Stimulated activated CD8-positive, alpha-beta memory T cell treated with anti-CD3 and anti-CD28 coated beads, Interleukin-7, amount 100 ng/mL, for 24 hours (primary cell): ENCODE results near the gene CCDC91.
"Not testable (repeated sequence)": the region's sequence is repeated elsewhere in the genome, so short reads cannot be mapped to it uniquely, and the experiment has no call there.

Experiments
- DNase-seq: peaks from one replicate; pipeline ENCODE4 v3.0.0-alpha.2; 2020; ENCODE audit warnings: low read depth

The CCDC91 gene

DNA sequence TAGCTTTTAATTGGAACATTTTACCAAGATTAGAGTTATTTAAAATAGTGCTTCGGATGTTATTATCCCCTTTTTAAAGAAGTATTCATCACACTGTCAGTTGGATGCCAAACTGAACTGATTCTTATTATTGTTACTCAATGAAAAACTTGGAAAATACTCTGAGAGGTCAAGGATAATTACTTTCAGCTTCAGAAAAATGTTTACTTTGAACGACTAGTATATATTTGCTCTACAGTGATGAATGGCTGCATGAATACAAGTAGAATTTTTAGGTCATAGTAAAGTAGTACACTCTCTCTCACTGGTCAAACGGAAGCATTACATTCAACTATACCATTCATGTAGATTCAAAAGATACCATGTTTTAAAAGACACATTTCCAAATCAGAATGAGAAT is 269.2 kb downstream of the CCDC91 start:
- no peak for DNase-seq

GRCh38 chr12:28460420-28461130 is 270.3 kb downstream of the CCDC91 start:
- DNase-seq = no peak

GRCh38 chr12:28463396-28463795 is 273.1 kb downstream of the CCDC91 start:
- DNase-seq = no peak

DNA sequence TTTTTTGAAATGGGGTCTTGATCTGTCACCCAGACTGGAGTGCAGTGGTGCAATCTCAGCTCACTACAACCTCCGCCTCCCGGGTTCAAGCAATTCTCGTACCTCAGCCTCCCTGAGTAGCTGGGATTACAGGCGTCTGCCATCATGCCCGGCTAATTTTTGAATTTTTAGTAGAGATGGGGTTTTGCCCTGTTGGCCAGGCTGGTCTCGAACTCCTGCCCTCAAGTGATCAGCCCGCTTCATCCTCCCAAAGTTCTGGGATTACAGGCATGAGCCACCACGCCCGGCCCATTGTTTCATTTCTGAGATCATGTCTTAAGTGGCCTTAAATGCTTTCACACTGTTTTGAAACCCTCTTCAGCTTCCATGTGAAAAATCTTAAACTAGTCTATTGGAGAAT is 281.5 kb downstream of the CCDC91 start:
- not testable (repeated sequence) for DNase-seq

GRCh38 chr12:28476206-28476605 is 285.9 kb downstream of the CCDC91 start:
- DNase-seq = not testable (repeated sequence)

- DNase-seq = not testable (repeated sequence)
These were observed 288.8 kb downstream of the CCDC91 start for GRCh38 chr12:28479097-28479496.

GRCh38 chr12:28479683-28480082 is 289.4 kb downstream of the CCDC91 start:
- DNase-seq = no peak

- DNase-seq = no peak
These were observed 293.9 kb downstream of the CCDC91 start for GRCh38 chr12:28484156-28484555.

DNA sequence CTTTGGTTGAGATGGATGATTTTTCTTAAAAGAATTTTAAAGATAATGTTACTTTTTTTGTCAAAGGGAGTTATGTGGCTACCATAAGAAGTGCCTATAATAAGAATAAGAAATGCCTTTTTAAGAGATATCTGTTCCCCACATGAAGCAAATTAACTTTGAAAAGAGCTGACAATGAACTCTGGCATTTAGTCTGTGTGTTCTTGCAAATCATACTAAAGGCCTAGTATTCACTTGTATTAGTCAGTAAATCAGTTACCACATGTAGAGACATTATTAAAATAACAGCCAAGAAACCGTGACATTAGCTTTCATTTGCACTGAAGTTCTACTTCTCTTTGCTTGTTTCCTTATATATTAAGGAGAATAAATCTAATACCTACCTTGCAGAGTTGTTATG is 296.3 kb downstream of the CCDC91 start:
- DNase-seq = no peak

GRCh38 chr12:28489246-28489645 is 299.0 kb downstream of the CCDC91 start:
- no peak for DNase-seq

DNA sequence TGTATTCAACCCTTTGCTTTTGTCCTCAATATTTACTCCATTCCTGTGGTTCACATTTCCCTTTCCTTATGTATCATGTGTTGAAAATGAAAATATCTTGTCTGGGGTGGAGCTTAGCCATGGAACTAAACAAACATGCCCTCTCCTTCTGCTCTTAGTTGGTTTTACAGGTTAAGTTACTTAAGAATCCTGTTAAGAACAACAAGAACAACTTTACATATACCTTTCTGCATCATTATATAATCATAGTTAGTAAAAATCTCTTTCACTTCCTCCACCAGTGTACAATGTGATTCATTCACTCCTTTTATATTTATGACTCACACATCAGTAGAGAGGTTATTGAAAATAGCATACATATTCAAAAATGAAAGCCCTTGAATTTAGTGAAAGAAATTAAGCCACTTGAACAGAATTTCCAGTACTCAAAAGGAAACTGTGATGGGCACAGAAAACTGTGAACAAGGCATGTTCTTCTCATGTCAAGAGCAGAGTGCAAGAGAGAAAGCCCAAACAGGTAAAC is 307.7 kb downstream of the CCDC91 start:
- no peak for DNase-seq

- DNase-seq = no peak
These were observed 308.6 kb downstream of the CCDC91 start for GRCh38 chr12:28498850-28499249.

- no peak for DNase-seq
These were observed 310.2 kb downstream of the CCDC91 start for GRCh38 chr12:28500373-28501024.

GRCh38 chr12:28506271-28506670 is 316.0 kb downstream of the CCDC91 start:
- DNase-seq = no peak

GRCh38 chr12:28507033-28507432 is 316.8 kb downstream of the CCDC91 start:
- DNase-seq = no peak

- DNase-seq = no peak
These were observed 317.6 kb downstream of the CCDC91 start for GRCh38 chr12:28507867-28508266.

DNA sequence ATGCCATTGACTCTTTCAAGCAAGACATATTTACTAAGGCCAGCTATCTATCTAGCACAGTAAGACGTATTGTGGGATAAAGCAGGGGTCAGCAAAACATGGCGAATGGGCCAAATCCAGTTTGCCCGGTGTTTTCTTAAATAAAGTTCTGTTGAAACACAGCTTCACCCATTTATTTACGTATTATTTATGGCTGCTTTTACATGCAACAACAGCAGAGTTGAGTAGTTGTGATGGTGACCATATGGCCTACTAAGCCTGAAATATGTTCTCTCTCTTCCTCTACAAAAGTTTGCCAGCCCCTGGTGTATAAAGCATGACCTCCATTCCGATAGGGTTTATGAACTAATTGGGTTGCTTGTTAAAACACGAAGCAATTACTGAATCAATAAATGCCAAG is 322.1 kb downstream of the CCDC91 start:
- no peak for DNase-seq

- DNase-seq = no peak
These were observed 322.6 kb downstream of the CCDC91 start for GRCh38 chr12:28512876-28513275.

GRCh38 chr12:28513983-28514382 is 323.7 kb downstream of the CCDC91 start:
- no peak for DNase-seq

- DNase-seq = no peak
These were observed 326.8 kb downstream of the CCDC91 start for GRCh38 chr12:28517101-28517500.

DNA sequence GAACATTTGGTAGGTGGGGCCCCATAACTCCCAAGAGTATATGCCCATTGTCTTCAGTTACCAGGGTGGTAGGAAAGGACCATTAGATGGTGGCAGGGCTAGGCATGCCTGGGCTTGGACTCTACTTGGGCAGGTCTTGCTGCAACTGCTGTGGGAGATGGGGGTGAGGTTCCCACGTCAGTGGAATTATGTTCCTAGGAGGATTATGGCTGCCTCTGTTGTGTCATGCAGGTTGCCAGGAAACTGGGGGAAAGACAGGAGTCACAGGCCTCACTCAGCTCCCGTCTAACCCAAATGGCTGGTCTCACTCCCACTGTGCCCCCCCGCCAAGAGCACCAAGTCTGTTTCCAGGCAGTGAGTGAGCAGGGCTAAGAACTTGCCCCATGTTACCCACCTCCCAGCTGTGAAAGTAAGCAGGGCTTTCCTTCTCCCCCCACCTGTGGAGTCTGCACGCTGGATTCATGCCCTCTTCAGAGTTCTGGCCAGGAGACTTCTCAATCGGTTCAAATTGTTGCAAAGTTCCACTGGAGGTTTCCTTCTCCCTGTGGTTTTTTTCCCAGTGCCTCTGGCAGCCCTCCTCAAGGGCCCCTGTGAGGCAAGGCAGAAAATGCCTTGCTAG is 337.5 kb downstream of the CCDC91 start:
- DNase-seq = no peak

DNA sequence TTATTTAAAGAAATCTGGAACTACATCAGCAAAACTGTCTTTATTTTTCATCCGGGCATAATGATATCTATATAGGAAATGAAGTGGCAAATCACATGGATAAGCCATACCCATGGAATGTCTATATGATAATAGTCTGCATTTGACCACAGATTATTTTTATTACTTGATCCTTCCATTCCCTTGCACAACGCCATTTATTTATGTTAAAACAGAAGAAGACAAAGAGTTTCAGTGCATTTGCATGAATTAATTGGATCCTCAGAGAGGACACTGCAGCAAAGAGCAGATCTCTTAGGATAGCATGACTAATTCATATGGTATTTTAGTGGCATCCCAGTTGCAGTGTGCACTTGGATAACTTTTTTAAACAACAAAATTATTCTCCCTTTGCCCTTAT is 345.0 kb downstream of the CCDC91 start:
- no peak for DNase-seq

DNA sequence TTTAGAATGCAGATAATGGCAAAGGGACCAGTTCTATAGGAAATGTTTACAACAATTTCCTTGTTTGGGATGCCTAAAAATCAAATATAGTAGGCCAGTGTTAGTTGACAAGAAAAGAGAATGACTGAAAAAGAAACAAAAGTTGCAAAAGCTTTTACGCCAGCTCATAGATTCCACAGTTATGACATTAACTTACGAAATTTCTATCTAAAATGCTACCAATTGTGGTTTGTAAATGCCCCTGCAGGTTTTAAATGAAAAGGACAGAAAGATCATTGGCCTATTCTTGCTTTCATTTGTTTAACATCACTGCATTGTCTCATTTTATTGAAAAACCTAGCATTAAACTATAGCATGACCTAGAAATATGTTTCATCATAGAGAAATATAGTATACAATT is 345.8 kb downstream of the CCDC91 start:
- no peak for DNase-seq
